ENCODE data around the gene C16orf92. TPM values are rescaled to one million over a fixed set of nuclear protein-coding genes. Genes with fewer than 3 reads are reported as not detected.

The C16orf92 gene
- total and polyA plus RNA-seq, 2 of the 8 experiments (the other 6 are each of a cell fraction or from before 2014, with no cell fraction given), result not detected

DNA sequence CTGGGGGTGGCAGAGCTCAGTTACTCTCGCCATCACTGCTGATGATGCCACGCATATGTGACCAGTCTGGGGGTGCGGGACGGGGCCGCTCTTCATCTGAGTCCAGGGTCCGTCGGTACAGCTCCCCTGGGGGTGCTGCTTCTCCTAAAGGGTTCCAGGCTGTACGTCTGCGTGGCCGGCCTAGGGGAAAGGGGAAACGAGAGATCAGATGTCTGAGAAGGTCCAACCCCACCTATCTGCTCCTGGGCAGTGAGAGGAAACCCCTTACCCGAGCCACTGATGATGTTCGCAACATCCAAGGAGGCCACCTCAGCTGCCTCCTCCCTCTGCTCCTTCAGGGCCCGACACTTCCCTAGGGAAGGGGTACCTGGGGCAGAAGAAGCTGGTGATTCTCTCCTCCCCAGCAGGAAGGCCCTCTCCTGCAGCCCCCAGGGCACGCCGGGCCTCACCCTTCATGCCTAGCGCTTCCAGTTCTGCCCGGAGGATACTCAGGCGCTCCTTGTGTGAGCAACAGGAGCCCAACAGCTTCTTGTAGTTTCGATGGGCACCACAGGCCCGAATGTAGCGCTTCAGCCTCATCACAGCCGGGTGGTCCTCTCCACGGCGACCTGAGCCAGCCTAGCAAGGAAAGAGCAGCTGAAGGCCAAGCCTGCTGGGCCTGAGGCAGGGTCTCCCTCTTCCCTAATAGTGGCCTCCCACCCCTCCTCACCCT, 29.7 kb upstream of the C16orf92 start:
- ChIA-PET POLR2A (ENCODE audit: partially characterized antibody) (interaction anchor here (0.7 to 5.5 kb wide), 12 partner anchors 8 to 185 kb away, joined by 3 to 34 read pairs (median 4); partner anchors contain the start of genes ASPHD1, C16orf92, DOC2A and KCTD13), CTCF (ENCODE audit: partially characterized antibody) (interaction anchor here (0.9 to 2.5 kb wide), 5 partner anchors 10 to 38 kb away, joined by 3 to 9 read pairs (median 3); partner anchors contain the start of genes C16orf92 and TLCD3B)
- H4K8ac ChIP-seq (ENCODE audit: extremely low read depth, insufficient read depth, low read length), result no peak overlapping the region
- H2AFZ ChIP-seq (ENCODE audit: low read length), result no peak overlapping the region
- no peaks in the 10 kb centered on the region for H3K9me3 ChIP-seq (ENCODE audit: insufficient read depth in 2 of 2, low read depth in 1 of 2, low read length in 1 of 2)
- WGBS, 2 experiments (ENCODE audit: extremely low coverage in 1 of 2, insufficient coverage in 1 of 2, insufficient read length in 1 of 2, insufficient replicate concordance in 2 of 2, low coverage in 1 of 2, low lambda C conversion rate in 2 of 2, missing lambda C conversion rate in 1 of 2), result 96% methylated on average over 24 of the region's 25 CpGs; no CpG with 5 or more reads in 1 of the 2 experiments
- no peak overlapping the region for H2BK20ac ChIP-seq (ENCODE audit: low read length)
- H4K5ac ChIP-seq (ENCODE audit: insufficient read length, low read depth, low read length), result no peak overlapping the region
- H4K91ac ChIP-seq (replicated peaks; ENCODE audit: insufficient read length, low read length), result no peak overlapping the region
- no peak overlapping the region for H2AK5ac ChIP-seq (ENCODE audit: low read depth, low read length)
- no peak overlapping the region; a peak in 1 of 4 replicates for H3K4me2 ChIP-seq (ENCODE audit: insufficient read depth in 1 of 2, low read depth in 2 of 2, low read length in 2 of 2)
- H3K27ac ChIP-seq (ENCODE audit: low read depth, low read length), result no peak overlapping the region
- no peak overlapping the region for H3K18ac ChIP-seq (ENCODE audit: extremely low read depth, low read length)
- no peaks in the 10 kb centered on the region for H4K20me1 ChIP-seq (replicated peaks in 1 of 2; ENCODE audit: control insufficient read depth in 1 of 2, insufficient read depth in 2 of 2, low read length in 2 of 2)
- FAIRE-seq, result no peak
- no peak overlapping the region for H2BK12ac ChIP-seq (ENCODE audit: low read depth, low read length)
- peaks cover 0 to 22% (median 4%) of the 10 kb centered on the region in 4 experiments; a peak in 6 of 8 replicates for H3K36me3 ChIP-seq (ENCODE audit: control insufficient read depth in 2 of 4, insufficient read depth in 4 of 4, low read length in 3 of 4)
- H2BK5ac ChIP-seq (ENCODE audit: low read depth, low read length), result no peak overlapping the region
- H3K27me3 ChIP-seq (replicated peaks in 1 of 4; ENCODE audit: control insufficient read depth in 3 of 4, extremely low read depth in 1 of 4, insufficient read depth in 3 of 4, low read length in 3 of 4), result no peaks in the 10 kb centered on the region
- peaks cover 0 to 7% of the 10 kb centered on the region in 2 experiments; a peak in 1 of 4 replicates for H3K79me2 ChIP-seq (ENCODE audit: control insufficient read depth in 1 of 2, insufficient read depth in 2 of 2, low read length in 2 of 2)
- H3K23me2 ChIP-seq (ENCODE audit: low read depth, low read length), result peaks cover 9% of the 10 kb centered on the region; the same call in 1 of the 2 replicates
- H2BK15ac ChIP-seq (ENCODE audit: low read length), result no peak overlapping the region
- H2BK120ac ChIP-seq (replicated peaks; ENCODE audit: low read depth, low read length), result no peak overlapping the region
- no peak overlapping the region for H3K9ac ChIP-seq (replicated peaks in 1 of 4; ENCODE audit: extremely low read depth in 1 of 4, low read depth in 3 of 4, low read length in 3 of 4)
- H3K14ac ChIP-seq (ENCODE audit: insufficient read length), result no peak overlapping the region
- DNase-seq (ENCODE audit: low read depth in 1 of 2, low spot score in 2 of 2), result no peak
- H3K23ac ChIP-seq (ENCODE audit: insufficient read length), result no peak overlapping the region
- H3K4me3 ChIP-seq (ENCODE audit: extremely low read depth in 1 of 4, insufficient read depth in 2 of 4, low read depth in 3 of 4, low read length in 4 of 4), result no peak overlapping the region
- no peak overlapping the region for H3K4ac ChIP-seq (replicated peaks; ENCODE audit: insufficient read length, low read depth, low read length)
- H3K79me1 ChIP-seq (ENCODE audit: low read depth, low read length), result peaks cover 3% of the 10 kb centered on the region; the same call in 1 of the 2 replicates
- H3K4me1 ChIP-seq (replicated peaks in 1 of 4; ENCODE audit: control insufficient read depth in 3 of 4, insufficient read depth in 4 of 4, low read length in 3 of 4), result peaks cover 0 to 8% (median 3%) of the 10 kb centered on the region in 4 experiments; a peak in 4 of 7 replicates
- TF ChIP-seq EZH2 (IDR thresholded peaks at IDR 0.05; ENCODE audit: low read depth, low read length, severe bottlenecking), result no peak
- no peak overlapping the region for H3K56ac ChIP-seq (replicated peaks; ENCODE audit: insufficient read length, low read depth, low read length)

Measured in H1 (cell line).